ENCODE data around the gene PLCB3.

DNA sequence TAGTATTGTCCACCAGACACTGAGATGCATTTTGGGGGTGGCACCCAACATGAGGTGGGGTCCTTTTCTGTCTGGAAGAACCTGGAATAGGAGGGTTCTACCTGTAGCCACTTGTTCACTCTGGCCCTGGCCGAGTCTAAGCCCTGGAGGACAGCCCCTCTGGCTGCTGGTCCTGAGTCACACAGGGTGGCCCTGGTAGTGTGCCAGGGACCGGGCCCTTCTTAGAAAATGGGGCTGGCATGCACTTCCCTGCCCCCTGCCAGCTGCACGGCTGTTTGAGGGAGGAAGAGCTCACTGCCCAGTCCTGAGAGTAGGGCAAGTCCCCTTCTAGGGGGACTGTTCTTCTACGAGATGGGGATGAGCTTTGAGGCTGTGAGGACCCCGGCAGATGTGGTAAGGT, 2.2 kb downstream of the PLCB3 start:
- TF ChIP-seq POLR2A (IDR thresholded peaks at IDR 0.05; ENCODE audit: low read depth, low read length) (no peak), TAF1 (IDR thresholded peaks at IDR 0.05; ENCODE audit: borderline replicate concordance, low read depth, low read length) (no peak), POLR2AphosphoS5 (IDR thresholded peaks at IDR 0.05; ENCODE audit: low read depth, low read length) (no peak)

Data from GM12892 (cell line).